Activated B cell treated with CpG ODN at 0.5 μM for 24 hours (primary cell): ENCODE results near the gene DNAH9. TPM values are rescaled to one million over a fixed set of nuclear protein-coding genes. Genes with fewer than 3 reads are reported as not detected.

Experiments used
- ATAC-seq: fragments of 200-7000 bp; cut with Tn5 transposase; one replicate; pipeline ENCODE4 v1.10.0; 2021; ENCODE audit warnings: low read depth, mild to moderate bottlenecking, moderate library complexity
- CTCF ChIA-PET: fragments of 350-600 bp; sonication (Branson Sonifier 250); formaldehyde crosslinking; loops from one replicate; lab custom pipeline; 2021; ENCODE audit warnings: antibody characterized with exemption; lab: Charles Lee
- POLR2A ChIA-PET: fragments of 350-600 bp; sonication (Branson Sonifier 250); formaldehyde crosslinking; loops from one replicate; lab custom pipeline; 2021; ENCODE audit warnings: antibody characterized with exemption; lab: Charles Lee
- DNase-seq: peaks from one replicate; pipeline ENCODE4 v3.0.0; 2022
- H3K27ac Mint-ChIP-seq: one replicate; pipeline ENCODE4 v1.8.0; 2020; ENCODE audit warnings: mixed read lengths
- H3K27me3 Mint-ChIP-seq: one replicate; pipeline ENCODE4 v1.8.0; 2021; ENCODE audit warnings: mixed read lengths
- H3K36me3 Mint-ChIP-seq: one replicate; pipeline ENCODE4 v1.8.0; 2021; ENCODE audit warnings: low read depth, mixed read lengths
- H3K4me1 Mint-ChIP-seq: one replicate; pipeline ENCODE4 v1.8.0; 2021; ENCODE audit warnings: mixed read lengths
- H3K4me3 Mint-ChIP-seq: one replicate; pipeline ENCODE4 v1.8.0; 2020; ENCODE audit warnings: mild to moderate bottlenecking, mixed read lengths
- H3K9me3 Mint-ChIP-seq: one replicate; pipeline ENCODE4 v1.8.0; 2020; ENCODE audit warnings: mixed read lengths
- CTCF ChIP-seq: fragments of 200-600 bp; IDR thresholded peaks from one replicate; pipeline ENCODE4 v1.8.0; 2022; ENCODE audit warnings: antibody characterized with exemption, mild to moderate bottlenecking
- intact Hi-C: fragments of 100-400 bp; cut with micrococcal nuclease; formaldehyde crosslinking; loops from one replicate; pipeline ENCODE4 v1.15.1; 2024
- total RNA-seq: library from RNA; stranded (reverse); gene quantifications from 2 replicates; pipeline ENCODE4 v1.2.3, GENCODE V29; 2022

Gene DNAH9
- total RNA-seq, 1 donor from 2014 or later = not detected

GRCh38 chr17:11622492-11622891 lies 24.2 kb downstream of the DNAH9 start:
- POLR2A ChIA-PET = no interaction called here
- H3K27ac Mint-ChIP-seq = no peak overlapping the region
- intact Hi-C loops = no loop called here
- no peak for TF ChIP-seq CTCF
- H3K9me3 Mint-ChIP-seq = peaks cover 3% of the 10 kb centered on the region
- H3K4me1 Mint-ChIP-seq = no peaks in the 10 kb centered on the region
- DNase-seq = no peak
- no peak overlapping the region for H3K4me3 Mint-ChIP-seq
- no peaks in the 10 kb centered on the region for H3K36me3 Mint-ChIP-seq
- H3K27me3 Mint-ChIP-seq = no peaks in the 10 kb centered on the region
- ATAC-seq = no peak
- CTCF ChIA-PET = no interaction called here

- Mint-ChIP-seq H3K36me3 (no peaks in the 10 kb centered on the region), H3K4me1 (no peaks in the 10 kb centered on the region), H3K9me3 (peaks cover 3% of the 10 kb centered on the region), H3K27ac (no peak overlapping the region), H3K27me3 (no peaks in the 10 kb centered on the region), H3K4me3 (no peak overlapping the region)
- DNase-seq = no peak
- ATAC-seq = no peak
- ChIA-PET POLR2A (no interaction called here), CTCF (no interaction called here)
- intact Hi-C loops = no loop called here
- TF ChIP-seq CTCF = no peak
Measured at GRCh38 chr17:11624976-11625375, 26.7 kb downstream of the DNAH9 start.

- H3K27me3 Mint-ChIP-seq = no peaks in the 10 kb centered on the region
- TF ChIP-seq CTCF = no peak
- ChIA-PET CTCF (no interaction called here), POLR2A (no interaction called here)
- H3K4me3 Mint-ChIP-seq = no peak overlapping the region
- no peak for DNase-seq
- no peak for ATAC-seq
- H3K4me1 Mint-ChIP-seq = no peaks in the 10 kb centered on the region
- H3K27ac Mint-ChIP-seq = no peak overlapping the region
- peaks cover 3% of the 10 kb centered on the region for H3K9me3 Mint-ChIP-seq
- no peaks in the 10 kb centered on the region for H3K36me3 Mint-ChIP-seq
- intact Hi-C loops = no loop called here
Measured at GRCh38 chr17:11625878-11626277, 27.6 kb downstream of the DNAH9 start.

- Mint-ChIP-seq H3K4me1 (no peaks in the 10 kb centered on the region), H3K27ac (no peak overlapping the region), H3K27me3 (no peaks in the 10 kb centered on the region), H3K36me3 (no peaks in the 10 kb centered on the region), H3K9me3 (no peaks in the 10 kb centered on the region), H3K4me3 (no peak overlapping the region)
- DNase-seq = no peak
- CTCF ChIA-PET = no interaction called here
- TF ChIP-seq CTCF = no peak
- intact Hi-C loops = no loop called here
- POLR2A ChIA-PET = no interaction called here
- ATAC-seq = no peak
Measured at GRCh38 chr17:11627301-11627940, 29.2 kb downstream of the DNAH9 start.

- ATAC-seq = no peak
- H3K9me3 Mint-ChIP-seq = no peaks in the 10 kb centered on the region
- no peak overlapping the region for H3K4me3 Mint-ChIP-seq
- H3K4me1 Mint-ChIP-seq = no peaks in the 10 kb centered on the region
- POLR2A ChIA-PET = no interaction called here
- no peak overlapping the region for H3K27ac Mint-ChIP-seq
- no peak for TF ChIP-seq CTCF
- intact Hi-C loops = no loop called here
- CTCF ChIA-PET = no interaction called here
- H3K36me3 Mint-ChIP-seq = no peaks in the 10 kb centered on the region
- DNase-seq = no peak
- H3K27me3 Mint-ChIP-seq = no peaks in the 10 kb centered on the region
Measured at GRCh38 chr17:11628374-11628773, 30.1 kb downstream of the DNAH9 start.
